Measurements from ENCODE around the gene ANAPC4. TPM values are rescaled to one million over a fixed set of nuclear protein-coding genes. Genes with fewer than 3 reads are reported as not detected.
A peak's percentile ranks its signal among the peaks of the same experiment; 100 is the strongest.
"Not testable (repeated sequence)": the region's sequence is repeated elsewhere in the genome, so short reads cannot be mapped to it uniquely, and the experiment has no call there.

ANAPC4 gene, protein sequence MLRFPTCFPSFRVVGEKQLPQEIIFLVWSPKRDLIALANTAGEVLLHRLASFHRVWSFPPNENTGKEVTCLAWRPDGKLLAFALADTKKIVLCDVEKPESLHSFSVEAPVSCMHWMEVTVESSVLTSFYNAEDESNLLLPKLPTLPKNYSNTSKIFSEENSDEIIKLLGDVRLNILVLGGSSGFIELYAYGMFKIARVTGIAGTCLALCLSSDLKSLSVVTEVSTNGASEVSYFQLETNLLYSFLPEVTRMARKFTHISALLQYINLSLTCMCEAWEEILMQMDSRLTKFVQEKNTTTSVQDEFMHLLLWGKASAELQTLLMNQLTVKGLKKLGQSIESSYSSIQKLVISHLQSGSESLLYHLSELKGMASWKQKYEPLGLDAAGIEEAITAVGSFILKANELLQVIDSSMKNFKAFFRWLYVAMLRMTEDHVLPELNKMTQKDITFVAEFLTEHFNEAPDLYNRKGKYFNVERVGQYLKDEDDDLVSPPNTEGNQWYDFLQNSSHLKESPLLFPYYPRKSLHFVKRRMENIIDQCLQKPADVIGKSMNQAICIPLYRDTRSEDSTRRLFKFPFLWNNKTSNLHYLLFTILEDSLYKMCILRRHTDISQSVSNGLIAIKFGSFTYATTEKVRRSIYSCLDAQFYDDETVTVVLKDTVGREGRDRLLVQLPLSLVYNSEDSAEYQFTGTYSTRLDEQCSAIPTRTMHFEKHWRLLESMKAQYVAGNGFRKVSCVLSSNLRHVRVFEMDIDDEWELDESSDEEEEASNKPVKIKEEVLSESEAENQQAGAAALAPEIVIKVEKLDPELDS
- 12.5 and 15.0 TPM in 2 replicates for total RNA-seq

DNA sequence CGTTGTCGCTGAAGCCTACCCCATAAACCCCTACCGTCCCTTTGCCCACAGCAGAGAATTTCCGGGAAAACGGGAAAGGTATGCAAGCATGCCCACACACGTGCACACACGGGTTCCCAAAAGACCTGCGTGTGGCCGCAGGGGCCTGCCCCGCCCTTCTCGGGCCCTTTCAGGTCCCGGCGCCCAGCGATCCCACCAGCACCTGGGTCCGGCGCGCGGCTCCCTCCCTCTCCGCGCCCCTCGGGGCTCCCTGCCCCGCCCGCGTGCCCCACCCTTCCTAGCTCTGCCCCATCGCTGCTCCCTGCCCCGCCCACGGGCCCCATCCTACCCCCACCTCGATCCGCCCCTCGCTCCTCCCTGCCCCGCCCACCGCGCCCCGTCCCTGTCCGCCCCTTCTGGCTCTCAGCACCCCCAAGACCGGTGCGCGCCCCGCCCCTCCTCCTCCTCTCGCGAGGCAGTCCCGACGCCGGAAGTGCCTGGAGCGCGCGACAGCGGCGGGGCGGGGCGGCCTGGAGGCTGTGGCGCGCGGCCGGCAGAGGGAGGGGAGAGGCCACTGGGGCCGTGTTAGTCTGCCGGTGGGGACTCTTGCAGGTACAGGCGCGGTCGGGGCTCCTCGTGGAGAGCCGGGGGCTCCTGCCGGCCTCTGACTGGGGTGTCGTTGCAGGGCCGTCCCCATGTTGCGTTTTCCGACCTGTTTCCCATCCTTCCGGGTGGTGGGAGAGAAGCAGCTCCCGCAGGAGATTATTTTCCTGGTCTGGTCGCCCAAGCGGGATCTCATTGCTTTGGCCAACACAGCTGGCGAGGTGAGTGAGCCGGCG, at the start of gene ANAPC4:
TSS of gene ANAPC4 (plus strand) at position 510 of the 818 bp plus-strand sequence. CDS start at position 675, 165 bp downstream.
- FAIRE-seq (no peak), DNase-seq (ENCODE audit: low read depth) (peak; percentile 70)
- Histone ChIP-seq H3K27me3 (ENCODE audit: control insufficient read depth, insufficient read depth, low read length) (no peaks in the 10 kb centered on the region), H3K36me3 (ENCODE audit: control insufficient read depth, insufficient read depth, low read length) (peaks cover 6% of the 10 kb centered on the region), H3K4me3 (ENCODE audit: low read depth, low read length) (peak within 1 kb of the TSS; percentile 92)
- TF ChIP-seq, protein P1, sequence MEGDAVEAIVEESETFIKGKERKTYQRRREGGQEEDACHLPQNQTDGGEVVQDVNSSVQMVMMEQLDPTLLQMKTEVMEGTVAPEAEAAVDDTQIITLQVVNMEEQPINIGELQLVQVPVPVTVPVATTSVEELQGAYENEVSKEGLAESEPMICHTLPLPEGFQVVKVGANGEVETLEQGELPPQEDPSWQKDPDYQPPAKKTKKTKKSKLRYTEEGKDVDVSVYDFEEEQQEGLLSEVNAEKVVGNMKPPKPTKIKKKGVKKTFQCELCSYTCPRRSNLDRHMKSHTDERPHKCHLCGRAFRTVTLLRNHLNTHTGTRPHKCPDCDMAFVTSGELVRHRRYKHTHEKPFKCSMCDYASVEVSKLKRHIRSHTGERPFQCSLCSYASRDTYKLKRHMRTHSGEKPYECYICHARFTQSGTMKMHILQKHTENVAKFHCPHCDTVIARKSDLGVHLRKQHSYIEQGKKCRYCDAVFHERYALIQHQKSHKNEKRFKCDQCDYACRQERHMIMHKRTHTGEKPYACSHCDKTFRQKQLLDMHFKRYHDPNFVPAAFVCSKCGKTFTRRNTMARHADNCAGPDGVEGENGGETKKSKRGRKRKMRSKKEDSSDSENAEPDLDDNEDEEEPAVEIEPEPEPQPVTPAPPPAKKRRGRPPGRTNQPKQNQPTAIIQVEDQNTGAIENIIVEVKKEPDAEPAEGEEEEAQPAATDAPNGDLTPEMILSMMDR (IDR thresholded peaks at IDR 0.05; ENCODE audit: insufficient read depth, low read length, severe bottlenecking), result peak; percentile 15

DNA sequence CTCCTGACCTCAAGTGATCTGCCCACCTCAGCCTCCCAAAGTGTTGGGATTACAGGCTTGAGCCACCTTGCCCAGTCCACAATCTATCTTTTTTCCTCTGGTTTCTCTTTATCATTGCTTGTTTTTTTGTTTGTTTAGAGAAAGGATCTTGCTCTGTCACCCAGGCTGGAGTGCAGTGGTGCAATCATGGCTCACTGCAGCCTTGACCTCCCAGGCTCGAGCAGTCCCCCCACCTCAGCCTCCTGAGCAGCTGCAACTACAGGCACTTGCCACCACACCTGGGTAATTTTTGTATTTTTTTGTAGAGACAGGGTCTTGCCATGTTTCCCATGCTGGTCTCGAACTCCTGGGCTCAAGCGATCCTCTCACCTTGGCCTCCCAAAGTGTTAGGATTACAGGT, 48.6 kb upstream of the ANAPC4 start:
- H3K4me3 ChIP-seq (ENCODE audit: low read depth, low read length); FAIRE-seq; H3K36me3 ChIP-seq (ENCODE audit: control insufficient read depth, insufficient read depth, low read length); DNase-seq (ENCODE audit: low read depth); H3K27me3 ChIP-seq (ENCODE audit: control insufficient read depth, insufficient read depth, low read length): not testable (repeated sequence)

DNA sequence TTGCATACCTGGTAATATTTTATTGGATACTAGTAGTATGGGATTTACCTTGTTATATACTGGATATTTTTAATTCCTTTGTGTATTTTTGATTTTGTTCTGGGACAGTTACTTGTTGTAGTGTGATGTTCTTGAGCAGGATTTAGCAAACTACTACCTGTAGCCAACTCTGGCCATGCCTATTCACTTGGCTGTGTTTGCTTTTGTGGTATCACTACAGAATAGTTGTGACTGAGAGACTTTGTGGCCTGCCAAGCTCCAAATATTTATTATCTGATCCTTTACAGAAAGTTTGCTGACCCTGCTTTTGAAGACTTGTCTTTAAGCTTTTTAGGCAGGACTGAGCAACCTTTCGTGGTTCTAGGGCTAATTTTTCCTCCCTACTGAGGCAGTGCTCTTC, 46.7 kb upstream of the ANAPC4 start:
- no peak for FAIRE-seq
- no peak for DNase-seq (ENCODE audit: low read depth)
- TF ChIP-seq, protein P1 (IDR thresholded peaks at IDR 0.05; ENCODE audit: insufficient read depth, low read length, severe bottlenecking), result no peak
- Histone ChIP-seq H3K4me3 (ENCODE audit: low read depth, low read length) (no peak overlapping the region), H3K27me3 (ENCODE audit: control insufficient read depth, insufficient read depth, low read length) (no peaks in the 10 kb centered on the region), H3K36me3 (ENCODE audit: control insufficient read depth, insufficient read depth, low read length) (no peaks in the 10 kb centered on the region)

DNA sequence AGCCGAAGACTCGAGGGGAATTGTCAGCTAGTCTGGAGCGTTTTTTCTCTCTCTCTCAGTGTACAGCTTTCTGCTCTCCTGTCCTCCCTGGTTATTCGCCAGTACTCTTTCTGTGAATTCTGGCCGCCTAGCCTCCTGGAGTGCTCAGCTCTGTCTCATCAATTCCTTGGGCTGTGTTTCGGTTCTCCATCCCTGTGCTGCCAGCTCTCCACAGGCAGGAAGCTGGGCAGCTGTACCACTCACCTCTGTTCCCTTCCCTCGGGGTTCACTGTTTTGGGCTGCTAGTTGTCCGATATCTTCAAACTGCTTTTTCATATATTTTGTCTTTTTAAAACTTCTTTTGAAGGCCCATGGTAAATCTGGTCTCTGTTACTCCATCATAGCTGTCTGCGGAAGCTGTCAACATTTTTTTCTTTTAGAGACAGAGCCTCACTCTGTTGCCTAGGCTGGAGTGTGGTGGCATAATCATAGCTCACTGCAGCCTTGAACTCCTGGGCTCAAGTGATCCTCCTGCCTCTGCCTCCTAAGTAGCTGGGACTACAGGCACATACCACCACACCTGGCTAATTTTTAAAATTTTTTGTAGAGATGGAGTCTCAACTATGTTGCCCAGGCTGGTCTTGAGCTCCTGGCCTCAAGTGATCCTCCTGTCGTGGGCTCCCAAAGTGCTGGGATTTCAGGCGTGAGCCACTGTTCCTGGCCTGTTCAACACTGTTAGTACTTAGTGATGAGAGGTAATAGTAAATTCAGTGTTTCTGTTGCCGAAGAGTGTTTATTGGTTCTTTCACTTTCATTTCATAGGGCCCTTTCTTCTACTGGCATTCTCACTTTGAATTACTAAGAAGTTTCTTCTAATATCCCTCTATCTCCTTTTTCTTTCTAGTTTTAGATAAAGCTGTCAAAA, 45.9 kb upstream of the ANAPC4 start:
- FAIRE-seq (no peak), DNase-seq (ENCODE audit: low read depth) (no peak)
- Histone ChIP-seq H3K36me3 (ENCODE audit: control insufficient read depth, insufficient read depth, low read length) (no peaks in the 10 kb centered on the region), H3K27me3 (ENCODE audit: control insufficient read depth, insufficient read depth, low read length) (no peaks in the 10 kb centered on the region), H3K4me3 (ENCODE audit: low read depth, low read length) (no peak overlapping the region)
- TF ChIP-seq, protein P1 (IDR thresholded peaks at IDR 0.05; ENCODE audit: insufficient read depth, low read length, severe bottlenecking), result no peak

DNA sequence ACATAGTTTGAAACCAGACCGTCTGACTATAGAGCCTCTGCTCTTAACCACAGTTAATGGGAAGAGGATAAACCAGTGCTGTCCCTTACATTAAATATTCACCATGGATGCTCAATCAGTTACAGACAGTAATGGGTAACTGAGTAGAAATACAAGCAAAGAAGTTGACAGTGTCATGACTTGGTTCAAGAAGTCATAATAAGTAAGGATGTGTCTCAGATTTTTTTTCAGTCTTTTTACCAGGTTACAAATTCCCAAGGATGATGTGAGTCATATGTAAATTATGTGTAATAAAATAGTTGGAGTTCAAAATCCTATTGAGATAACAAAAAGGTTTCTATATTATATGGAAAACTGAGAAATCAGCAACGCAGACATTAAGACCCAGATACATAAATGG, 33.4 kb upstream of the ANAPC4 start:
- Histone ChIP-seq H3K36me3 (ENCODE audit: control insufficient read depth, insufficient read depth, low read length) (no peaks in the 10 kb centered on the region), H3K27me3 (ENCODE audit: control insufficient read depth, insufficient read depth, low read length) (no peaks in the 10 kb centered on the region), H3K4me3 (ENCODE audit: low read depth, low read length) (no peak overlapping the region)
- FAIRE-seq (no peak), DNase-seq (ENCODE audit: low read depth) (peak; percentile 2)
- TF ChIP-seq, protein P1 (IDR thresholded peaks at IDR 0.05; ENCODE audit: insufficient read depth, low read length, severe bottlenecking), result no peak
